Measurements from ENCODE around the gene FADS2.

Gene FADS2

DNA sequence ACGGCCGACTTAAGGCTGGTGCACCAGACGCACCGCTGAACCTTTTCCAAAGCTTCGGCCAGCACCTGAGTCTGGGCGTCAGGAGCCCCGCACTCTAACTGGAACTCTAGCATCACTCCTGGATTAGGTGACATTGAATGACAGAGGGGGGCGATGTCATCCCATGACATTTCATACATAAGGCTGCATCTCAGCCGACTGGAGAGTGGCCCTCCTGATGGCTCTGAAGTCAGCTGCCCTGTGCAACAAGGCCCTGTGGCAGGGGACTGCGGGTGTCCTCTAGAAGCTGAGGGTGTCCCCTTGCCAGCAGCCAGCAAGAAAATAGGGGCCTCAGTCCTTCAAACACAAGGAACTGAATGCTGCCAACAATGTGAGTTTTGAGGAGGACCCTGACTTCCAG lies 73.3 kb downstream of the FADS2 start:
- POLR2A ChIA-PET = interaction anchor here (0.9 to 1.1 kb wide), 2 partner anchors 46 to 48 kb away, joined by 3 read pairs; no protein-coding TSS in a partner anchor
- no peak for DNase-seq (ENCODE audit: extremely low spot score)
- TF ChIP-seq TARDBP (IDR thresholded peaks at IDR 0.05) (no peak), ELF4 (IDR thresholded peaks at IDR 0.05) (no peak), SP1 (IDR thresholded peaks at IDR 0.05) (no peak), NFRKB (IDR thresholded peaks at IDR 0.05) (no peak)
- CTCF ChIA-PET = interaction anchor here (0.7 to 6.9 kb wide), 3 partner anchors 46 to 205 kb away, joined by 3 to 73 read pairs (median 4); no protein-coding TSS in a partner anchor

DNA sequence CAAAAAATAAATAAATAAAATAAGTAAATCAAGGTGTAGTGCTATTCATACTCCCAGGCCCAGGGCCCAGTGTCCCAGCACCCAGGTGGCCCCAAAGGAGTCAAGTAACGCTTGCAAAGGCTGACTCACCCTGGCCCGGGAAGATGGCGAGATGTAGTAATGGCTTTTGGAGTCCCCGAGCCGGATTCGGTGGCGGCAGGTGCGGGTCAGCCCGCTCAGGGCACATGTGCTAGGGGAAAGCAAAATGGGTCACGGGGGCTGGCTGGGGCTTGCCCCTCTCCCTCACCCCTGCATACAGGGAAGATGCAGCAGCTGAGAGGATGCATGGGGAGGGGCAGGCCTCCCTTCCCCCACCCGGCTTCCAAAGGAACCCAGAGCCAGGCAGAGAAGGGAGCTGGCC lies 74.2 kb downstream of the FADS2 start:
- CTCF ChIA-PET = interaction anchor here (0.6 to 6.9 kb wide), 3 partner anchors 45 to 221 kb away, joined by 3 to 73 read pairs (median 3); partner anchors contain the start of gene INCENP

DNA sequence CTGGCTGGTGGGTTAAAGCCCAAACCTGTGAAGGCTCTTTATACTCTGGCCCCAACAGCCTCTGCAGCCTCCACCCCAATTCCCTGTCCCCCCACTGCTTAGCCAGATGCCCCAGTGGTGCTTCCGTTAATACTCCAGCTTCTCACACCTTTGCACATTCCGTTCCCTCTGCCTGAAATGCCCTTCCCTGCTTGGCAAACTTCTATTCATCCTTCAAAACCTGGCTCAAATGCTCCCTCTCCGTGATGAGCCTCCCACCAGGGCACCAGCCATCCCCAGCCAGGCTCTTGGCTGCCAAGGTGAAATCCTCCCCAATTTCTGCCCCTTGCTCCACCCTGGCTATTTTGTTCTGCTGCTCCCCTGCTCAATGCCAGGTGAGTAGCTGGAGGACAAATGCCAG lies 75.7 kb downstream of the FADS2 start:
- DNase-seq (ENCODE audit: extremely low spot score) = no peak
- POLR2A ChIA-PET = interaction anchor here (0.6 to 2.1 kb wide), 2 partner anchors 19 to 46 kb away, joined by 3 to 6 read pairs; partner anchors contain the start of gene BEST1
- CTCF ChIA-PET = interaction anchor here (1.7 kb wide), 1 partner anchor 44 kb away, joined by 7 read pairs; no protein-coding TSS in a partner anchor

More for the DNA sequence above, 74.2 kb downstream of the FADS2 start:
- POLR2A ChIA-PET = interaction anchor here (1.0 to 1.1 kb wide), 2 partner anchors 47 kb away, joined by 3 to 4 read pairs; no protein-coding TSS in a partner anchor
- DNase-seq (ENCODE audit: extremely low spot score) = no peak
- no peak for TF ChIP-seq BHLHE40 (IDR thresholded peaks at IDR 0.05; ENCODE audit: borderline replicate concordance)
- no peak for TF ChIP-seq NFRKB (IDR thresholded peaks at IDR 0.05)
- no peak for TF ChIP-seq FOXK2 (IDR thresholded peaks at IDR 0.05)
- TF ChIP-seq TARDBP (IDR thresholded peaks at IDR 0.05) = no peak
- TF ChIP-seq LEF1 (IDR thresholded peaks at IDR 0.05; ENCODE audit: borderline replicate concordance) = no peak
- no peak for TF ChIP-seq SUZ12 (IDR thresholded peaks at IDR 0.05)
- TF ChIP-seq FOXA1 (IDR thresholded peaks at IDR 0.05) = no peak
- no peak for TF ChIP-seq L3MBTL2 (conservative IDR thresholded peaks at IDR 0.05)
- TF ChIP-seq ARNT (IDR thresholded peaks at IDR 0.05) = no peak
- no peak for TF ChIP-seq CTBP1 (IDR thresholded peaks at IDR 0.05; ENCODE audit: borderline replicate concordance)
- TF ChIP-seq ELF4 (IDR thresholded peaks at IDR 0.05) = no peak
- no peak for TF ChIP-seq HDGF (IDR thresholded peaks at IDR 0.05; ENCODE audit: borderline replicate concordance)
- TF ChIP-seq, protein P1, sequence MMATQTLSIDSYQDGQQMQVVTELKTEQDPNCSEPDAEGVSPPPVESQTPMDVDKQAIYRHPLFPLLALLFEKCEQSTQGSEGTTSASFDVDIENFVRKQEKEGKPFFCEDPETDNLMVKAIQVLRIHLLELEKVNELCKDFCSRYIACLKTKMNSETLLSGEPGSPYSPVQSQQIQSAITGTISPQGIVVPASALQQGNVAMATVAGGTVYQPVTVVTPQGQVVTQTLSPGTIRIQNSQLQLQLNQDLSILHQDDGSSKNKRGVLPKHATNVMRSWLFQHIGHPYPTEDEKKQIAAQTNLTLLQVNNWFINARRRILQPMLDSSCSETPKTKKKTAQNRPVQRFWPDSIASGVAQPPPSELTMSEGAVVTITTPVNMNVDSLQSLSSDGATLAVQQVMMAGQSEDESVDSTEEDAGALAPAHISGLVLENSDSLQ (IDR thresholded peaks at IDR 0.05) = no peak
- no peak for TF ChIP-seq FOXM1 (IDR thresholded peaks at IDR 0.05; ENCODE audit: borderline replicate concordance)
- no peak for TF ChIP-seq SP1 (IDR thresholded peaks at IDR 0.05)
- no peak for TF ChIP-seq ZNF384 (IDR thresholded peaks at IDR 0.05)

DNA sequence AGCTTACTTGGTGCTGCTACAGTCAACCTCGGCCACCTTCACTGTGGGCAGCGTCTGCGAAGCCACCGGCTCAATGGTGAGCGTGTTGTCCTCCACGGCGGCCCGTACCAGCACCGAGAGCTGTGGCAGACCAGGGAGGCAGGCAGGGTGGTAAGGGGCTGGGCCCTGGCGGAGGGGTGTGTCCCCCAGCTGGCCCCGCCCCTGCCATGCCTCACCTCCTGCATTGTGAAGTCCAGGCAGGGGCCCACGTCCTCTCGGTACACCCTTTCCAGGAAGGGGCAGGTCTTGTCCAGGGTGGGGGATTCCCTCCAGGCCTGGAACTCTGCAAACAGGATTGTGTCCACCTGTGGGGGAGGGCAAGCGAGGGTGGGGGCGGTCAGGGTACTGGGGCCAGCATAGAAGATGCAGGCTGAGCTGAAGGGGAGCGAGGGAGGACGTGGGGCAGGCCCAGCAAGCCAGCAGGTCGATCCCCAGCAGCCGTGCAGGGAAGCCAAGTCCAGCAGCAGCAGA lies 76.5 kb downstream of the FADS2 start:
- no peak for DNase-seq (ENCODE audit: extremely low spot score)
- CTCF ChIA-PET = interaction anchor here (0.6 to 1.7 kb wide), 2 partner anchors 43 to 203 kb away, joined by 3 to 7 read pairs; no protein-coding TSS in a partner anchor

More for the DNA sequence above, 75.7 kb downstream of the FADS2 start:
- TF ChIP-seq CTBP1 (IDR thresholded peaks at IDR 0.05; ENCODE audit: borderline replicate concordance) = no peak
- no peak for TF ChIP-seq FOXM1 (IDR thresholded peaks at IDR 0.05; ENCODE audit: borderline replicate concordance)
- TF ChIP-seq, protein P1 (IDR thresholded peaks at IDR 0.05) = no peak
- TF ChIP-seq FOXK2 (IDR thresholded peaks at IDR 0.05) = no peak

DNA sequence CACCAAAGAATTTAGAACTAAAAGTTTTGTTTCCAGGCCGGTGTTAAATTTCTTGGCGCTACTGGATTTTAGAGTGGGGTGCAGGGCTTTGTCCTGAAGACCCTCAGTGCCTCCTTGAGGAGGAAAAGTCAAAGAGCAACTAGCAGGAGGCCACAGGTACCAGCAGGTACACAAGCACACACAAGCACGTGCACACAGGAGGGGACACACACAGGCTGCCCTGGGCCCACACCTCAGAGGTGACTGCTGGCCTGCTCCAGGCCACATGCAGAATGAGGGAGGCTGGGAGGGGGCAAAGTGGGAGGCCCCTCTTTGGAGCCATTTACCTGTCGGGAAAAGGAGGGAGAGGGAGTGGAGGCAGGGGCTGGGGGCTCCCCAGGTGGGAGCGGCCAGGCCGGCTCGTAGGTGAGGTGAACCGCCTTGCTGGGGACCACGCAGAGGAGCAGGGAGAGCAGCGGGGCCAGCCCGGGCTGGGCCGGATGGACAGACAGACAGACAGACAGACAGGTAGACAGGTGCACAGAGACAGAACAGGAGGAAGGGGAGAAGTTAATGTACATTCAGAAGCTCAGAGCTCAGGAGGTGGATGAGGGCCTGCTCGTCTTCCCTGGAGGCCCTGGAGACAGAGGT lies 77.1 kb downstream of the FADS2 start:
- TF ChIP-seq CTBP1 (IDR thresholded peaks at IDR 0.05; ENCODE audit: borderline replicate concordance) (no peak), ELF4 (IDR thresholded peaks at IDR 0.05) (no peak), FOXK2 (IDR thresholded peaks at IDR 0.05) (no peak), BHLHE40 (IDR thresholded peaks at IDR 0.05; ENCODE audit: borderline replicate concordance) (no peak)
- TF ChIP-seq, protein P1 (IDR thresholded peaks at IDR 0.05) = no peak
- CTCF ChIA-PET = interaction anchor here (0.6 to 1.7 kb wide), 2 partner anchors 43 to 202 kb away, joined by 3 to 7 read pairs; no protein-coding TSS in a partner anchor
- DNase-seq (ENCODE audit: extremely low spot score) = no peak
- POLR2A ChIA-PET = interaction anchor here (2.1 kb wide), 1 partner anchor 44 kb away, joined by 6 read pairs; the partner anchor contains the start of gene BEST1

More for the DNA sequence above, 76.5 kb downstream of the FADS2 start:
- TF ChIP-seq SUZ12 (IDR thresholded peaks at IDR 0.05) (no peak), LEF1 (IDR thresholded peaks at IDR 0.05; ENCODE audit: borderline replicate concordance) (no peak), FOXM1 (IDR thresholded peaks at IDR 0.05; ENCODE audit: borderline replicate concordance) (no peak), NFRKB (IDR thresholded peaks at IDR 0.05) (no peak), HDGF (IDR thresholded peaks at IDR 0.05; ENCODE audit: borderline replicate concordance) (no peak), BHLHE40 (IDR thresholded peaks at IDR 0.05; ENCODE audit: borderline replicate concordance) (no peak), CTBP1 (IDR thresholded peaks at IDR 0.05; ENCODE audit: borderline replicate concordance) (no peak), ARNT (IDR thresholded peaks at IDR 0.05) (no peak), FOXA1 (IDR thresholded peaks at IDR 0.05) (no peak)
- TF ChIP-seq, protein P1 (IDR thresholded peaks at IDR 0.05) = no peak
- POLR2A ChIA-PET = interaction anchor here (0.6 to 2.1 kb wide), 2 partner anchors 18 to 45 kb away, joined by 3 to 6 read pairs; partner anchors contain the start of gene BEST1

All from HEK293T (cell line).